GM21360 (cell line): ENCODE data around the gene TCP11L1.
"Not testable (repeated sequence)": the region's sequence is repeated elsewhere in the genome, so short reads cannot be mapped to it uniquely, and the experiment has no call there.

Experiments
- ATAC-seq: cut with Tn5 transposase; IDR thresholded peaks from one replicate; pipeline ENCODE4 v1.9.1; 2021; ENCODE audit warnings: mild to moderate bottlenecking, moderate library complexity; ENCODE audit not compliant: unreplicated experiment

Gene TCP11L1

GRCh38 chr11:33028537-33028914 is 10.8 kb upstream of the TCP11L1 start:
- ATAC-seq = no peak

GRCh38 chr11:33029218-33029617 is 10.2 kb upstream of the TCP11L1 start:
- not testable (repeated sequence) for ATAC-seq

- ATAC-seq = no peak
Measured at GRCh38 chr11:33033493-33033892, 5.9 kb upstream of the TCP11L1 start.

GRCh38 chr11:33035011-33035410 is 4.4 kb upstream of the TCP11L1 start:
- ATAC-seq = no peak

GRCh38 chr11:33040033-33040861 is 875 bp downstream of the TCP11L1 start:
- peak; percentile 30 for ATAC-seq

- ATAC-seq = no peak
Measured at GRCh38 chr11:33040862-33041453, 1.6 kb downstream of the TCP11L1 start.

GRCh38 chr11:33043221-33043830 is 4.0 kb downstream of the TCP11L1 start:
- no peak for ATAC-seq

- ATAC-seq = no peak
Measured at GRCh38 chr11:33044285-33044756, 4.9 kb downstream of the TCP11L1 start.

- ATAC-seq = no peak
Measured at GRCh38 chr11:33045551-33046255, 6.3 kb downstream of the TCP11L1 start.

- ATAC-seq = not testable (repeated sequence)
Measured at GRCh38 chr11:33048701-33049100, 9.3 kb downstream of the TCP11L1 start.

GRCh38 chr11:33049565-33050408 is 10.4 kb downstream of the TCP11L1 start:
- not testable (repeated sequence) for ATAC-seq

GRCh38 chr11:33052231-33052630 is 12.9 kb downstream of the TCP11L1 start:
- ATAC-seq = no peak

- ATAC-seq = no peak
Measured at GRCh38 chr11:33055375-33055774, 16.0 kb downstream of the TCP11L1 start.

GRCh38 chr11:33057284-33057683 is 17.9 kb downstream of the TCP11L1 start:
- ATAC-seq = no peak

GRCh38 chr11:33059331-33060007 is 20.1 kb downstream of the TCP11L1 start:
- no peak for ATAC-seq

GRCh38 chr11:33060271-33060670 is 20.9 kb downstream of the TCP11L1 start:
- ATAC-seq = no peak

- no peak for ATAC-seq
Measured at GRCh38 chr11:33062137-33062536, 22.8 kb downstream of the TCP11L1 start.

- ATAC-seq = peak; percentile 61
Measured at GRCh38 chr11:33063326-33063881, 24.0 kb downstream of the TCP11L1 start.

- no peak for ATAC-seq
Measured at GRCh38 chr11:33064033-33064825, 24.9 kb downstream of the TCP11L1 start.
